H1 (cell line): ENCODE data around the gene AQP7. TPM values are rescaled to one million over a fixed set of nuclear protein-coding genes. Genes with fewer than 3 reads are reported as not detected.
"Not testable (repeated sequence)": the region's sequence is repeated elsewhere in the genome, so short reads cannot be mapped to it uniquely, and the experiment has no call there.

Experiments
- CTCF ChIA-PET: fragments of 300-600 bp; sonication (Branson Sonifier 250); formaldehyde crosslinking; loops from one replicate; lab custom pipeline; 2021; ENCODE audit not compliant: partially characterized antibody; lab: Charles Lee
- POLR2A ChIA-PET: fragments of 300-600 bp; sonication (Branson Sonifier 250); formaldehyde crosslinking; loops from one replicate; lab custom pipeline; 2021; ENCODE audit warnings: inconsistent platforms; ENCODE audit not compliant: partially characterized antibody; lab: Charles Lee
- DNase-seq, 2 experiments: peaks; one replicate each; pipeline versions ENCODE4 v3.0.0 to v3.0.0-alpha.2; 2010 to 2022; ENCODE audit warnings: low spot score in 2 of 2, low read depth in 1 of 2, mixed read lengths in 1 of 2
- FAIRE-seq: peaks from 2 replicates; lab custom pipeline; 2011; peaks lifted over from hg19 to GRCh38; lab: Jason Lieb, UNC
- H2AFZ ChIP-seq: 2 replicates; pipeline ENCODE4 v1.8.1; 2012; ENCODE audit warnings: low read length, inconsistent platforms
- H2AK5ac ChIP-seq: 2 replicates; pipeline ENCODE4 v1.6.1; 2013; ENCODE audit warnings: low read depth, low read length
- H2BK120ac ChIP-seq: replicated peaks from 2 replicates; pipeline ENCODE3; 2013; ENCODE audit warnings: low read depth, low read length, inconsistent platforms
- H2BK12ac ChIP-seq: 2 replicates; pipeline ENCODE4 v1.6.1; 2013; ENCODE audit warnings: low read depth, low read length
- H2BK15ac ChIP-seq: 2 replicates; pipeline ENCODE4 v1.6.1; 2013; ENCODE audit warnings: low read length
- H2BK20ac ChIP-seq: 2 replicates; pipeline ENCODE4 v1.6.1; 2013; ENCODE audit warnings: low read length
- H2BK5ac ChIP-seq: 2 replicates; pipeline ENCODE4 v1.6.1; 2013; ENCODE audit warnings: low read depth, low read length
- H3K14ac ChIP-seq: 2 replicates; pipeline ENCODE4 v1.6.1; 2013; ENCODE audit warnings: inconsistent platforms; ENCODE audit not compliant: insufficient read length
- H3K18ac ChIP-seq: 2 replicates; pipeline ENCODE4 v1.6.1; 2013; ENCODE audit warnings: low read length; ENCODE audit errors: extremely low read depth
- H3K23ac ChIP-seq: 2 replicates; pipeline ENCODE4 v1.6.1; 2013; ENCODE audit warnings: inconsistent platforms; ENCODE audit not compliant: insufficient read length
- H3K23me2 ChIP-seq: 2 replicates; pipeline ENCODE4 v1.6.1; 2013; ENCODE audit warnings: low read depth, low read length
- H3K27ac ChIP-seq: 2 replicates; pipeline ENCODE4 v1.6.1; 2011; ENCODE audit warnings: low read depth, low read length, inconsistent platforms
- H3K27me3 ChIP-seq, 4 experiments: replicated peaks in 1 of 4; 1 replicate in 1 of 4; 2 replicates in 3 of 4; pipeline versions ENCODE4 v1.6.1 to v1.8.1; 2011 to 2013; ENCODE audit warnings: low read length in 3 of 4, mild to moderate bottlenecking in 3 of 4, inconsistent platforms in 2 of 4, mixed read lengths in 2 of 4, moderate library complexity in 1 of 4; ENCODE audit not compliant: control insufficient read depth in 3 of 4, insufficient read depth in 3 of 4; ENCODE audit errors: extremely low read depth in 1 of 4
- H3K36me3 ChIP-seq, 4 experiments: 2 replicates each; pipeline versions ENCODE4 v1.6.1 to v1.8.1; 2011 to 2013; ENCODE audit warnings: mild to moderate bottlenecking in 4 of 4, low read length in 3 of 4, moderate library complexity in 2 of 4, control low read depth in 1 of 4, inconsistent platforms in 1 of 4; ENCODE audit not compliant: insufficient read depth in 4 of 4, control insufficient read depth in 2 of 4
- H3K4ac ChIP-seq: replicated peaks from 2 replicates; pipeline ENCODE3; 2013; ENCODE audit warnings: low read length, low read depth, mixed read lengths, inconsistent platforms; ENCODE audit not compliant: insufficient read length
- H3K4me1 ChIP-seq, 4 experiments: replicated peaks in 1 of 4; 1 replicate in 1 of 4; 2 replicates in 3 of 4; pipeline versions ENCODE4 v1.6.1 to v1.8.1; 2011 to 2013; ENCODE audit warnings: low read length in 3 of 4, inconsistent platforms in 2 of 4, mixed read lengths in 1 of 4; ENCODE audit not compliant: insufficient read depth in 4 of 4, control insufficient read depth in 3 of 4
- H3K4me2 ChIP-seq, 2 experiments: 2 replicates each; pipeline versions ENCODE4 v1.6.1 to v1.8.1; 2011 to 2013; ENCODE audit warnings: low read depth in 2 of 2, low read length in 2 of 2, control low read depth in 1 of 2, inconsistent platforms in 1 of 2, mild to moderate bottlenecking in 1 of 2; ENCODE audit not compliant: insufficient read depth in 1 of 2
- H3K4me3 ChIP-seq, 4 experiments: fragments of 200-600, 300-600 bp in 1 of 4; sonication (generic), shearing (Covaris generic), sonication (Bioruptor Twin) in 1 of 4; 2 replicates each; pipeline versions ENCODE4 v1.5.1 to v1.8.1; 2011 to 2016; ENCODE audit warnings: low read length in 4 of 4, low read depth in 3 of 4, control low read depth in 2 of 4, inconsistent platforms in 2 of 4, mild to moderate bottlenecking in 2 of 4, mixed read lengths in 1 of 4, moderate library complexity in 1 of 4; ENCODE audit not compliant: insufficient read depth in 2 of 4; ENCODE audit errors: extremely low read depth in 1 of 4
- H3K56ac ChIP-seq: replicated peaks from 2 replicates; pipeline ENCODE3; 2013; ENCODE audit warnings: low read depth, mild to moderate bottlenecking, mixed read lengths, low read length, inconsistent platforms; ENCODE audit not compliant: insufficient read length
- H3K79me1 ChIP-seq: 2 replicates; pipeline ENCODE4 v1.6.1; 2013; ENCODE audit warnings: low read depth, low read length, control low read depth
- H3K79me2 ChIP-seq, 2 experiments: 2 replicates each; pipeline versions ENCODE4 v1.6.1 to v1.8.1; 2012 to 2013; ENCODE audit warnings: low read length in 2 of 2, mild to moderate bottlenecking in 2 of 2, inconsistent platforms in 1 of 2; ENCODE audit not compliant: insufficient read depth in 2 of 2, control insufficient read depth in 1 of 2
- H3K9ac ChIP-seq, 4 experiments: replicated peaks in 1 of 4; 1 replicate in 1 of 4; 2 replicates in 3 of 4; pipeline versions ENCODE4 v1.6.1 to v1.8.1; 2011 to 2013; ENCODE audit warnings: low read depth in 3 of 4, low read length in 3 of 4, control low read depth in 2 of 4, mild to moderate bottlenecking in 2 of 4, moderate library complexity in 2 of 4, inconsistent platforms in 1 of 4; ENCODE audit errors: extremely low read depth in 1 of 4
- H3K9me3 ChIP-seq, 2 experiments: 2 replicates each; pipeline versions ENCODE4 v1.6.1 to v1.8.1; 2012 to 2013; ENCODE audit warnings: mild to moderate bottlenecking in 2 of 2, moderate library complexity in 2 of 2, control low read depth in 1 of 2, inconsistent platforms in 1 of 2, low read depth in 1 of 2, low read length in 1 of 2, mixed read lengths in 1 of 2; ENCODE audit not compliant: insufficient read depth in 2 of 2
- H4K20me1 ChIP-seq, 2 experiments: replicated peaks in 1 of 2; 2 replicates each; pipeline versions ENCODE3 to v1.8.1; 2011 to 2013; ENCODE audit warnings: inconsistent platforms in 2 of 2, low read length in 2 of 2, mild to moderate bottlenecking in 1 of 2; ENCODE audit not compliant: insufficient read depth in 2 of 2, control insufficient read depth in 1 of 2
- H4K5ac ChIP-seq: 2 replicates; pipeline ENCODE4 v1.6.1; 2013; ENCODE audit warnings: low read length, low read depth, mixed read lengths, inconsistent platforms; ENCODE audit not compliant: insufficient read length
- H4K8ac ChIP-seq: 2 replicates; pipeline ENCODE4 v1.8.0; 2013; ENCODE audit warnings: mild to moderate bottlenecking, moderate library complexity, low read length, inconsistent platforms; ENCODE audit not compliant: insufficient read depth; ENCODE audit errors: extremely low read depth
- H4K91ac ChIP-seq: replicated peaks from 2 replicates; pipeline ENCODE3; 2013; ENCODE audit warnings: low read length, mixed read lengths, inconsistent platforms; ENCODE audit not compliant: insufficient read length
- WGBS, 2 experiments: shearing (Covaris generic) in 1 of 2; methylation state at CpG; one replicate each; pipeline versions ENCODE4 v1.1.6 to v1.1.7; 2013 to 2015; ENCODE audit warnings: low lambda C conversion rate in 2 of 2, mixed read lengths in 2 of 2, inconsistent platforms in 1 of 2, low coverage in 1 of 2, missing lambda C conversion rate in 1 of 2; ENCODE audit not compliant: insufficient replicate concordance in 2 of 2, insufficient coverage in 1 of 2, insufficient read length in 1 of 2; ENCODE audit errors: extremely low coverage in 1 of 2, missing lambda C conversion rate in 1 of 2; 5-methylcytosine and 5-hydroxymethylcytosine counted together
- polyA plus RNA-seq, 7 experiments: library from polyadenylated mRNA; depleted of rRNA in 3 of 7; stranded (reverse) in 5 of 7; unstranded in 2 of 7; fragments of >200 nt in 5 of 7; fragments of 200-250 nt in 2 of 7; gene quantifications; 1 replicate in 5 of 7; 2 replicates in 1 of 7; 4 replicates in 1 of 7; pipeline versions ENCODE4 v1.2.1 to v1.2.3, GENCODE V29; 2011 to 2013; ENCODE audit warnings: missing spikeins in 2 of 7, mixed read lengths in 2 of 7
- total RNA-seq: library from RNA; stranded (reverse); fragmentation: NEBNext Ultra II Directional; extraction: Animal tissue kit (Norgen Biotek cat#: 25700); gene quantifications from 2 replicates; pipeline ENCODE4 v1.2.1, GENCODE V29; 2021

The AQP7 gene
- total and polyA plus RNA-seq, 2 of the 8 experiments (the other 6 are each of a cell fraction or from before 2014, with no cell fraction given), result not detected

DNA sequence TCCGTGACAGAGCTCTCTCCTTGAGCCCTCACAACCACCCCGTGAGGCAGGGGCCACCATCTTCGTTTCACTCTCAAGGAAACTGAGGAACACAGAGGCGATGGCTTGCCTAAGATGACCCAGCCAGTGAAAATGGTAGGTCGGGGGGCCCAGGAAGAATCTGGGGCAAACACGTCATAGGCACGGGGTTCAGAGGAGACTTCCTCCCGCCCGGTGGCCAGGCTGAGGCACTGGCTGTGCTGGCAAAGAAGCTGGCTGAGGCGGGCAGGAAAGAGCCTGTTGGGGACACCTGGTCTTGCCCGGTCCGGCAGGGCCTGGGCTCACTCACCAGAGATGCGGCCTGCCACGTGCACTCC, 15.7 kb downstream of the AQP7 start:
- not testable (repeated sequence) for H3K27ac ChIP-seq, H4K91ac ChIP-seq, H3K79me1 ChIP-seq, H2AK5ac ChIP-seq, H4K5ac ChIP-seq, H2BK15ac ChIP-seq, H4K20me1 ChIP-seq, H2BK5ac ChIP-seq, FAIRE-seq, H3K14ac ChIP-seq, H3K23me2 ChIP-seq, H2BK12ac ChIP-seq, H3K18ac ChIP-seq, H3K4me1 ChIP-seq, H3K4ac ChIP-seq, H2BK120ac ChIP-seq, H3K56ac ChIP-seq, H3K36me3 ChIP-seq, H3K27me3 ChIP-seq, H3K79me2 ChIP-seq, H2AFZ ChIP-seq, H3K23ac ChIP-seq, H3K9ac ChIP-seq, DNase-seq, H3K9me3 ChIP-seq, H4K8ac ChIP-seq, H2BK20ac ChIP-seq, H3K4me2 ChIP-seq, H3K4me3 ChIP-seq
- WGBS, 2 experiments, result 91% methylated on average over 10 of the region's 14 CpGs; no CpG with 5 or more reads in 1 of the 2 experiments
- POLR2A ChIA-PET, result interaction anchor here (0.6 to 2.3 kb wide), 2 partner anchors 12 to 61 kb away, joined by 3 to 4 read pairs; partner anchors contain the start of gene AQP3
- CTCF ChIA-PET, result interaction anchor here (0.6 to 3.3 kb wide), 4 partner anchors 11 to 80 kb away, joined by 3 to 20 read pairs (median 3); no protein-coding TSS in a partner anchor
